Measurements from ENCODE around the gene SLC5A8. TPM values are rescaled to one million over a fixed set of nuclear protein-coding genes. Genes with fewer than 3 reads are reported as not detected.

Gene SLC5A8
- total and polyA plus RNA-seq, 2 experiments from 2014 or later: 0.10 TPM

DNA sequence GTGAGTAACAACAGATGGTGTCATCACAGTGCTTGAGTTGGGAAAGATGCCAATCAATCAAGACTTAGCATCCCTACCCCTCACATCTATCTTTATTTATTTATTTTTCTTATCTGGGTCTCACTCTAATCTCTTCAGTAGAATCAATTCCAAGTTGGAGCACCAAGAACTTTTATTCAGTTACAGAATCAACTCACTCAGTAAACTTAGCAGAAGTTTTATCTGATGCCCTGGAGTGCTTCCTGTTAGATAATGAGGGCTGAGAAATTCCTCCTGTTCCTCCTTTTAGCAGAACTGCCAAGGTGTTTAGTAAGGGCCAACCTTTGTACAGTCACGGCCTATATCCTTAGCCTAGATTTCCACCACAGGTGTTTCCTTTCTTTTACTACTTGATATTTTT, 11.3 kb upstream of the SLC5A8 start (continued):
- TF ChIP-seq CTCF (conservative IDR thresholded peaks at IDR 0.05; ENCODE audit: low read depth in 2 of 2) (no peak), EZH2phosphoT487 (IDR thresholded peaks at IDR 0.05; ENCODE audit: unreplicated experiment) (no peak), ZNF331 (CRISPR knock-in tag; IDR thresholded peaks at IDR 0.05; ENCODE audit: low read depth) (no peak), EZH2 (IDR thresholded peaks at IDR 0.05; ENCODE audit: low read depth, unreplicated experiment) (no peak), CREB1 (CRISPR knock-in tag; IDR thresholded peaks at IDR 0.05; ENCODE audit: low read depth) (no peak)

- Mint-ChIP-seq H3K27me3 (ENCODE audit: insufficient read depth, low read depth, poor library complexity) (no peaks in the 10 kb centered on the region), H3K27ac (no peak overlapping the region), H3K9me3 (peaks cover 39% of the 10 kb centered on the region), H3K36me3 (ENCODE audit: low read depth) (peaks cover 25% of the 10 kb centered on the region), H3K4me1 (no peaks in the 10 kb centered on the region), H3K4me3 (no peak overlapping the region)
- H3K36me3 ChIP-seq (ENCODE audit: insufficient read depth): no peaks in the 10 kb centered on the region; the same call in 1 of the 2 replicates
- no peak overlapping the region for H3K4me3 ChIP-seq
- ATAC-seq: no peak
- DNase-seq (ENCODE audit: low spot score): no peak
- no peaks in the 10 kb centered on the region for H4K20me1 ChIP-seq (replicated peaks; ENCODE audit: insufficient read depth)
- no peak overlapping the region for H2AFZ ChIP-seq
- H3F3A ChIP-seq (replicated peaks; ENCODE audit: low read depth): no peaks in the 10 kb centered on the region
- H3K4me1 ChIP-seq (ENCODE audit: insufficient read depth): no peaks in the 10 kb centered on the region
- no peak overlapping the region for H3K4me2 ChIP-seq
- no peak overlapping the region for H3K27ac ChIP-seq (ENCODE audit: low read depth)
- TF ChIP-seq ZNF114 (CRISPR knock-in tag; IDR thresholded peaks at IDR 0.05) (no peak), CTCF (conservative IDR thresholded peaks at IDR 0.05; ENCODE audit: low read depth in 2 of 2) (no peak), JUNB (IDR thresholded peaks at IDR 0.05; ENCODE audit: unreplicated experiment) (no peak), CREB1 (CRISPR knock-in tag; IDR thresholded peaks at IDR 0.05; ENCODE audit: low read depth) (no peak), EZH2 (IDR thresholded peaks at IDR 0.05; ENCODE audit: low read depth, unreplicated experiment) (no peak), POLR2AphosphoS5 (IDR thresholded peaks at IDR 0.05; ENCODE audit: low read depth) (no peak), NANOG (IDR thresholded peaks at IDR 0.05; ENCODE audit: borderline replicate concordance) (no peak), REST (IDR thresholded peaks at IDR 0.05; ENCODE audit: unreplicated experiment) (no peak), STAT1 (IDR thresholded peaks at IDR 0.05; ENCODE audit: unreplicated experiment) (no peak), ZNF331 (CRISPR knock-in tag; IDR thresholded peaks at IDR 0.05; ENCODE audit: low read depth) (no peak), EZH2phosphoT487 (IDR thresholded peaks at IDR 0.05; ENCODE audit: unreplicated experiment) (no peak)
- TF ChIP-seq, protein P1, sequence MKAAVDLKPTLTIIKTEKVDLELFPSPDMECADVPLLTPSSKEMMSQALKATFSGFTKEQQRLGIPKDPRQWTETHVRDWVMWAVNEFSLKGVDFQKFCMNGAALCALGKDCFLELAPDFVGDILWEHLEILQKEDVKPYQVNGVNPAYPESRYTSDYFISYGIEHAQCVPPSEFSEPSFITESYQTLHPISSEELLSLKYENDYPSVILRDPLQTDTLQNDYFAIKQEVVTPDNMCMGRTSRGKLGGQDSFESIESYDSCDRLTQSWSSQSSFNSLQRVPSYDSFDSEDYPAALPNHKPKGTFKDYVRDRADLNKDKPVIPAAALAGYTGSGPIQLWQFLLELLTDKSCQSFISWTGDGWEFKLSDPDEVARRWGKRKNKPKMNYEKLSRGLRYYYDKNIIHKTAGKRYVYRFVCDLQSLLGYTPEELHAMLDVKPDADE (IDR thresholded peaks at IDR 0.05): no peak
- H3K9me2 ChIP-seq (ENCODE audit: insufficient read depth): no peaks in the 10 kb centered on the region; the same call in 1 of the 2 replicates
- no peaks in the 10 kb centered on the region for H3K27me3 ChIP-seq (ENCODE audit: insufficient read depth)
- no peaks in the 10 kb centered on the region for H3K79me2 ChIP-seq (replicated peaks; ENCODE audit: insufficient read depth)
Measured at GRCh38 chr12:101216810-101217209, 6.8 kb upstream of the SLC5A8 start.
